GM23248 (cell line): Measurements from ENCODE around the gene SLC10A3. TPM values are rescaled to one million over a fixed set of nuclear protein-coding genes. Genes with fewer than 3 reads are reported as not detected.

ENCODE experiments used
- DNase-seq: peaks from one replicate; pipeline ENCODE4 v3.0.0-alpha.2; 2015
- H2AFZ ChIP-seq: fragments of 200-600 bp; sonication (generic); 2 replicates; pipeline ENCODE4 v1.6.1; 2016; ENCODE audit warnings: antibody characterized with exemption
- H3F3A ChIP-seq: fragments of 200-600 bp; sonication (generic); 2 replicates; pipeline ENCODE4 v1.6.1; 2016; ENCODE audit warnings: mild to moderate bottlenecking, antibody characterized with exemption, mixed run types; ENCODE audit not compliant: insufficient read depth
- H3K27ac ChIP-seq: fragments of 200-600 bp; sonication (generic); 2 replicates; pipeline ENCODE4 v1.5.1; 2016; ENCODE audit warnings: mild to moderate bottlenecking
- H3K27me3 ChIP-seq: fragments of 200-600 bp; sonication (generic); replicated peaks from 2 replicates; pipeline ENCODE4 v1.6.1; 2016; ENCODE audit warnings: mild to moderate bottlenecking; ENCODE audit not compliant: insufficient read depth
- H3K36me3 ChIP-seq: fragments of 200-600 bp; sonication (generic); 2 replicates; pipeline ENCODE4 v1.6.1; 2016; ENCODE audit warnings: low read depth, mild to moderate bottlenecking
- H3K4me1 ChIP-seq: fragments of 200-600 bp; sonication (generic); 2 replicates; pipeline ENCODE4 v1.6.1; 2016; ENCODE audit warnings: mild to moderate bottlenecking; ENCODE audit not compliant: insufficient read depth
- H3K4me2 ChIP-seq: fragments of 200-600 bp; sonication (generic); one replicate; pipeline ENCODE4 v1.6.1; 2016; ENCODE audit warnings: mild to moderate bottlenecking; ENCODE audit not compliant: unreplicated experiment
- H3K4me3 ChIP-seq: fragments of 200-600 bp; sonication (generic); 2 replicates; pipeline ENCODE4 v1.5.1; 2016; ENCODE audit warnings: mild to moderate bottlenecking
- H3K79me2 ChIP-seq: fragments of 200-600 bp; sonication (generic); 2 replicates; pipeline ENCODE4 v1.6.1; 2016; ENCODE audit warnings: mild to moderate bottlenecking; ENCODE audit not compliant: insufficient read depth
- H3K9ac ChIP-seq: fragments of 200-600 bp; sonication (generic); 2 replicates; pipeline ENCODE4 v1.6.1; 2016; ENCODE audit warnings: mild to moderate bottlenecking
- H3K9me2 ChIP-seq: fragments of 200-600 bp; sonication (generic); 2 replicates; pipeline ENCODE4 v1.6.1; 2016; ENCODE audit warnings: mixed run types, mild to moderate bottlenecking, moderate library complexity; ENCODE audit not compliant: insufficient read depth
- H3K9me3 ChIP-seq: fragments of 200-600 bp; sonication (generic); one replicate; pipeline ENCODE4 v1.6.1; 2017; ENCODE audit warnings: low read depth
- H4K20me1 ChIP-seq: fragments of 200-600 bp; sonication (generic); 2 replicates; pipeline ENCODE4 v1.6.0; 2016; ENCODE audit not compliant: insufficient read depth
- EZH2 ChIP-seq: fragments of 200-600 bp; sonication (generic); IDR thresholded peaks from 2 replicates; pipeline ENCODE4 v1.6.1; 2018; ENCODE audit warnings: antibody characterized with exemption, mild to moderate bottlenecking; ENCODE audit not compliant: insufficient read depth, poor library complexity, severe bottlenecking
- EZH2phosphoT487 ChIP-seq: fragments of 200-600 bp; sonication (generic); IDR thresholded peaks from 2 replicates; pipeline ENCODE4 v1.6.1; 2018; ENCODE audit warnings: antibody characterized with exemption, moderate library complexity, mild to moderate bottlenecking, low read depth; ENCODE audit not compliant: insufficient read depth
- WGBS, 2 experiments: methylation state at CpG; one replicate each; pipeline ENCODE4 v1.1.6; 2015 to 2017; ENCODE audit warnings: low lambda C conversion rate in 2 of 2, low coverage in 1 of 2; ENCODE audit errors: missing lambda C conversion rate in 2 of 2; 5-methylcytosine and 5-hydroxymethylcytosine counted together
- in situ Hi-C: fragments of 300-500 bp; cut with MboI; formaldehyde crosslinking; loops from 2 replicates; pipeline ENCODE4 v1.15.0; 2020
- polyA plus RNA-seq: library from polyadenylated mRNA; unstranded; fragments of >200 nt; fragmentation: Nextera tagmentation; extraction: Ambion mirVana; gene quantifications from 2 replicates; pipeline ENCODE4 v1.2.1, GENCODE V29; 2016
- total RNA-seq: library from RNA; depleted of rRNA; stranded (reverse); fragments of >200 nt; shearing (Covaris generic); gene quantifications from 2 replicates; pipeline ENCODE4 v1.2.3, GENCODE V29; 2014

Gene SLC10A3
- total and polyA plus RNA-seq, 2 experiments from 2014 or later = 50.8 to 61.0 TPM

DNA sequence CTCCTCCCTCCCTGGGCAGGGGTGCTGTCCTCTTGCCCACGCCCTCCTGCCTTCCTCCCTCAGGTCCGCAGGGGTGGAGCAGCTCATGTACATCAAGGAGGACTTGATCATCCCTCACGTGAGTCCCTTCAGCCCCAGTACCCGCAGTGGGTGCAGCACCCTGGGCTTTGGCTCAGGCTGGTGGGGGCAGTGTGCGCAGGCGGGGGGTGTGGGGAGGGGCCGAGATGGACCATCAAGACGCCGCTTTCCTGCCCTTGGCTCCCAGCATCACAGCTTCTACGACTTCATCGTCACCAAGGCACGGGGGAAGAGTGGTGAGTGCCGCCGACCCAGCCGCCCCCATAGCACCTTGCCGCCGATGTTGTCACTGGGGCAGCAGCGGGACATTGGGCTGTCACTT, 40.8 kb downstream of the SLC10A3 start:
- no peaks in the 10 kb centered on the region for H3K9me2 ChIP-seq
- no peaks in the 10 kb centered on the region for H3K36me3 ChIP-seq
- no peaks in the 10 kb centered on the region for H3K9me3 ChIP-seq
- H3K4me1 ChIP-seq = peaks cover 5% of the 10 kb centered on the region; the same call in 1 of the 2 replicates
- no peaks in the 10 kb centered on the region for H3K27me3 ChIP-seq
- TF ChIP-seq EZH2phosphoT487 (no peak), EZH2 (no peak)
- H4K20me1 ChIP-seq = no peaks in the 10 kb centered on the region
- 97 to 100% methylated on average over 5 to 18 of the region's 18 CpGs for WGBS, 2 experiments
- H3K4me3 ChIP-seq = no peak overlapping the region
- H2AFZ ChIP-seq = no peak overlapping the region
- no peak overlapping the region for H3K9ac ChIP-seq
- no peak overlapping the region for H3K4me2 ChIP-seq
- H3K27ac ChIP-seq = no peak overlapping the region
- in situ Hi-C loops = no loop called here
- no peaks in the 10 kb centered on the region for H3F3A ChIP-seq
- no peak for DNase-seq
- peaks cover 35% of the 10 kb centered on the region for H3K79me2 ChIP-seq

GRCh38 chrX:154448484-154448883, 41.9 kb downstream of the SLC10A3 start:
- 93 to 94% methylated on average over 9 to 14 of the region's 14 CpGs for WGBS, 2 experiments
- no peak overlapping the region for H3K4me2 ChIP-seq
- no peaks in the 10 kb centered on the region; the same call in 1 of the 2 replicates for H3F3A ChIP-seq
- in situ Hi-C loops = no loop called here
- H3K9me3 ChIP-seq = no peaks in the 10 kb centered on the region
- peaks cover 5% of the 10 kb centered on the region; the same call in 1 of the 2 replicates for H3K4me1 ChIP-seq
- no peak overlapping the region for H3K9ac ChIP-seq
- peaks cover 39% of the 10 kb centered on the region for H3K79me2 ChIP-seq
- no peak overlapping the region for H3K4me3 ChIP-seq
- H3K36me3 ChIP-seq = no peaks in the 10 kb centered on the region
- DNase-seq = no peak
- H3K9me2 ChIP-seq = no peaks in the 10 kb centered on the region
- no peak for TF ChIP-seq EZH2
- no peak for TF ChIP-seq EZH2phosphoT487
- no peaks in the 10 kb centered on the region for H4K20me1 ChIP-seq
- H3K27me3 ChIP-seq = no peaks in the 10 kb centered on the region
- no peak overlapping the region for H2AFZ ChIP-seq
- no peak overlapping the region for H3K27ac ChIP-seq

DNA sequence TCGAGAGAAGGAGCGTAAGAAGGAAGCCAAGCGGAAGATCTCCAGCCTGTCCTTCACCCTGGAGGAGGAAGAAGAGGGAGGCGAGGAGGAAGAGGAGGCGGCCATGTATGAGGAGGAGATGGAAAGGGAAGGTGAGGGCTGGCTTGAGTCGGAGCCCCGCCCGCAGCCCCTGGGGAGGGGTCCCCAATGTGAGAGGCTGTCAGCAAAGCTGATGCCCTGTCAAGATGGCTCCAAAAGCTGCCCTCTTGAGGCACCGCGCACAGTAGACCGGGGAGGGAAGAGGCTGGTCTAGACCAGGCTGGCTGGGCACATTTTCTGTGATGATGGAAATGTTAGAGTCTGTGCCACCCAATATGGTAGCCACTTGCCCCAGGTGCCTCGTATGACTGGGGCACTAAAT, 44.0 kb downstream of the SLC10A3 start:
- WGBS, 2 experiments = 67 to 77% methylated on average over 3 to 12 of the region's 12 CpGs
- H2AFZ ChIP-seq = no peak overlapping the region
- H3K4me3 ChIP-seq = no peak overlapping the region
- no peak overlapping the region for H3K4me2 ChIP-seq
- H3K27me3 ChIP-seq = no peaks in the 10 kb centered on the region
- no peaks in the 10 kb centered on the region for H4K20me1 ChIP-seq
- no peaks in the 10 kb centered on the region; the same call in 1 of the 2 replicates for H3F3A ChIP-seq
- TF ChIP-seq EZH2phosphoT487 (no peak), EZH2 (no peak)
- no peaks in the 10 kb centered on the region for H3K9me2 ChIP-seq
- H3K9me3 ChIP-seq = no peaks in the 10 kb centered on the region
- peaks cover 5% of the 10 kb centered on the region; the same call in 1 of the 2 replicates for H3K4me1 ChIP-seq
- in situ Hi-C loops = no loop called here
- H3K9ac ChIP-seq = no peak overlapping the region
- H3K79me2 ChIP-seq = peaks cover 48% of the 10 kb centered on the region
- H3K36me3 ChIP-seq = no peaks in the 10 kb centered on the region
- no peak for DNase-seq
- H3K27ac ChIP-seq = no peak overlapping the region

- in situ Hi-C loops = no loop called here
- TF ChIP-seq EZH2phosphoT487 = no peak
- no peak for TF ChIP-seq EZH2
- H3K4me3 ChIP-seq = peak overlapping the region; percentile 72; the same call in 1 of the 2 replicates
Measured at GRCh38 chrX:154445776-154446175, 44.7 kb downstream of the SLC10A3 start.

DNA sequence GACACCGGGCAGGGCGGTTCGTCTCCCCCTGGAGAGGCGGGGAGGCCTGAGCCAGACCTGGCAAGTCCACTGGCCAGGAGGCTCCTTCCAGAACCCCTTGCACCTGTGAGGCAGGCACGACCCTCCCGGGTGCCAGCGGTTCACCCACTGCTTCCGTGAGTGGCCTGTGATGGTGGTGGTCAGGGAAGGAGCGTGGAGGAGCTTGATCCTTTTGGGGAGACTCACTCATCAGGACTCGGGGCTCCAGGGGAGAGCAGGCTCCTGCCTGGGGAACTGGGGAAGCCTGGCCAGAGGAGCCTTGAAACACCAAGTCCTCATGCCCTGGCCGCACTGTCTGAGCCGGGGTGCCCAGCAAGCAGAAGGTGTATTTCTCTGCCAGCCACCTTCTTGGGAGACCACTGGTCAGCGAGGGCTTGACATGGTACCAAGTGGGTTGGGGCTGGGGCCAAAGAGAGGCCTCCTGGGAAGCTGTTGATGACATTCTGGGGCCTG, 45.6 kb downstream of the SLC10A3 start:
- Histone ChIP-seq H3K27ac (peak overlapping the region; percentile 90), H3K4me3 (peak overlapping the region; percentile 72), H3K4me1 (peaks cover 5% of the 10 kb centered on the region; the same call in 1 of the 2 replicates), H3K9me2 (no peaks in the 10 kb centered on the region), H3K27me3 (no peaks in the 10 kb centered on the region), H3K9ac (peak overlapping the region; percentile 87), H2AFZ (no peak overlapping the region), H4K20me1 (no peaks in the 10 kb centered on the region), H3K36me3 (no peaks in the 10 kb centered on the region), H3K79me2 (peaks cover 61% of the 10 kb centered on the region), H3K4me2 (peak overlapping the region; percentile 76), H3F3A (no peaks in the 10 kb centered on the region; the same call in 1 of the 2 replicates), H3K9me3 (no peaks in the 10 kb centered on the region)
- DNase-seq = peak; percentile 15
- TF ChIP-seq EZH2phosphoT487 (no peak), EZH2 (no peak)
- WGBS, 2 experiments = 23 to 31% methylated on average over 5 to 10 of the region's 13 CpGs
- in situ Hi-C loops = no loop called here

More at GRCh38 chrX:154445776-154446175, 44.7 kb downstream of the SLC10A3 start:
- Histone ChIP-seq H4K20me1 (no peaks in the 10 kb centered on the region), H2AFZ (no peak overlapping the region), H3F3A (no peaks in the 10 kb centered on the region; the same call in 1 of the 2 replicates), H3K9me2 (no peaks in the 10 kb centered on the region), H3K4me1 (peaks cover 5% of the 10 kb centered on the region; the same call in 1 of the 2 replicates), H3K4me2 (no peak overlapping the region), H3K9me3 (no peaks in the 10 kb centered on the region), H3K27ac (no peak overlapping the region), H3K9ac (no peak overlapping the region), H3K27me3 (no peaks in the 10 kb centered on the region), H3K79me2 (peaks cover 51% of the 10 kb centered on the region), H3K36me3 (no peaks in the 10 kb centered on the region)
- DNase-seq = no peak
- WGBS, 2 experiments = 98 to 100% methylated on average over 6 to 14 of the region's 16 CpGs
